ENCODE data around the gene HOXA1. TPM values are rescaled to one million over a fixed set of nuclear protein-coding genes. Genes with fewer than 3 reads are reported as not detected.

Gene HOXA1
- total RNA-seq, 1 donor from 2014 or later, result 0.55 TPM

DNA sequence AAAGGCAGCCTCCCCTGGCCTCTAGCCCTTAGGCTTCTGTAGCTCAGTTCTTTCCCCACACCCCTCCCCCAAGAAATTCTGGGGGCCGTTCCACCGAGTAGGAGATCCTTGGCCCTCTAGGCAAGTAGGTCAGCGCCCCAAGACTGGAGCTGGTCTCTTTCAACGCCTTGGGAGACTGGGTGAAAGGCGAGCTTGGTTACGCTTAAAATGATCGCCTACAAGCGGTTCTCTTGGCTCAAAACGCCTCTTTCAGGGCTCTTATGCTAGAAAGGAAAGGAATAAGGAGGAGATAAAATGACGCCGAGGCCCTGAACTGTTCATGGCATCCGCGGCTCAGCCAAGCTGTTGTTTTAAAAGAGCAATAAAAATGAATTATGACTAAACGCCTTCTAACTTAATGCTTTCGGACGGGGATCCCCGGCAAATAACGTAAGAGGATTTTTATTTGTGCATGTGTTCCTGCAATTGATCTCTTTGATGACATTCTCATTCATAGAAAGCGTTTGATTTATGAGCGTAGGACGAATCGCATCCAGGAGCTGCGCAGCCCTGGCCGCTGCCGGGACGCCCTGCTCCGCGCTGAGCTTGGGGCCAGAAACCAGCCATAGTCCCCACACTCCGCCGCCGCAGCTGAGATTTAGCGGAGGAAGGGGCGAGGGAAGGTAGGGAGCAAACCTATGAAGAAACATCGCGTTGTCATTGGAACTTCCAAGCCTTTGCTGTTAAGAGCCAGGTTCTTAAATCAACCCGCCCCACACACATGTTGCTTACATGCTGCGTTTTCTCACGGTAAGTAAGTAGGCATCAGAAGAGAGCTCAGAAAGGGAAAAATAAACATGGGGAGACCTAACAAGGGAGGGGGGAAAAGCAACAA is 3.0 kb upstream of the HOXA1 start:
- Mint-ChIP-seq H3K4me1 (peaks cover 46% of the 10 kb centered on the region), H3K4me3 (peak overlapping the region; percentile 15), H3K27me3 (peaks cover 70% of the 10 kb centered on the region), H3K36me3 (ENCODE audit: low read depth) (peaks cover 15% of the 10 kb centered on the region), H3K27ac (no peak overlapping the region), H3K9me3 (no peaks in the 10 kb centered on the region)
- ChIA-PET POLR2A (no interaction called here), CTCF (interaction anchor here (3.7 kb wide), 1 partner anchor 244 kb away, joined by 11 read pairs; no protein-coding TSS in a partner anchor)
- intact Hi-C loops (cut with micrococcal nuclease), result loop anchor here (5.0 kb wide), 8 partner anchors 63 to 1247 kb away; partner anchors contain the start of genes HIBADH, SNX10 and TAX1BP1
- ATAC-seq (ENCODE audit: low read depth), result no peak
- DNase-seq, result no peak
- TF ChIP-seq, protein P1, sequence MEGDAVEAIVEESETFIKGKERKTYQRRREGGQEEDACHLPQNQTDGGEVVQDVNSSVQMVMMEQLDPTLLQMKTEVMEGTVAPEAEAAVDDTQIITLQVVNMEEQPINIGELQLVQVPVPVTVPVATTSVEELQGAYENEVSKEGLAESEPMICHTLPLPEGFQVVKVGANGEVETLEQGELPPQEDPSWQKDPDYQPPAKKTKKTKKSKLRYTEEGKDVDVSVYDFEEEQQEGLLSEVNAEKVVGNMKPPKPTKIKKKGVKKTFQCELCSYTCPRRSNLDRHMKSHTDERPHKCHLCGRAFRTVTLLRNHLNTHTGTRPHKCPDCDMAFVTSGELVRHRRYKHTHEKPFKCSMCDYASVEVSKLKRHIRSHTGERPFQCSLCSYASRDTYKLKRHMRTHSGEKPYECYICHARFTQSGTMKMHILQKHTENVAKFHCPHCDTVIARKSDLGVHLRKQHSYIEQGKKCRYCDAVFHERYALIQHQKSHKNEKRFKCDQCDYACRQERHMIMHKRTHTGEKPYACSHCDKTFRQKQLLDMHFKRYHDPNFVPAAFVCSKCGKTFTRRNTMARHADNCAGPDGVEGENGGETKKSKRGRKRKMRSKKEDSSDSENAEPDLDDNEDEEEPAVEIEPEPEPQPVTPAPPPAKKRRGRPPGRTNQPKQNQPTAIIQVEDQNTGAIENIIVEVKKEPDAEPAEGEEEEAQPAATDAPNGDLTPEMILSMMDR (IDR thresholded peaks at IDR 0.05), result no peak

- H3K4me1 Mint-ChIP-seq, result peaks cover 45% of the 10 kb centered on the region
- intact Hi-C loops (cut with micrococcal nuclease), result loop anchor here (2.0 to 5.0 kb wide), 13 partner anchors 33 to 1246 kb away; partner anchors contain the start of genes HIBADH, HOXA4, SNX10 and TAX1BP1
- peaks cover 66% of the 10 kb centered on the region for H3K27me3 Mint-ChIP-seq
- POLR2A ChIA-PET, result interaction anchor here (1.1 to 1.9 kb wide), 2 partner anchors 33 to 235 kb away, joined by 6 to 16 read pairs; partner anchors contain the start of gene HOXA4
- TF ChIP-seq, protein P1 (IDR thresholded peaks at IDR 0.05), result no peak
- CTCF ChIA-PET, result interaction anchor here (3.7 kb wide), 1 partner anchor 243 kb away, joined by 11 read pairs; no protein-coding TSS in a partner anchor
- no peaks in the 10 kb centered on the region for H3K9me3 Mint-ChIP-seq
- peaks cover 15% of the 10 kb centered on the region for H3K36me3 Mint-ChIP-seq (ENCODE audit: low read depth)
- H3K4me3 Mint-ChIP-seq, result peak overlapping the region; percentile 94
- DNase-seq (no peak), ATAC-seq (ENCODE audit: low read depth) (no peak)
- H3K27ac Mint-ChIP-seq, result no peak overlapping the region
Observed at GRCh38 chr7:27097686-27098577, 2.1 kb upstream of the HOXA1 start.

DNA sequence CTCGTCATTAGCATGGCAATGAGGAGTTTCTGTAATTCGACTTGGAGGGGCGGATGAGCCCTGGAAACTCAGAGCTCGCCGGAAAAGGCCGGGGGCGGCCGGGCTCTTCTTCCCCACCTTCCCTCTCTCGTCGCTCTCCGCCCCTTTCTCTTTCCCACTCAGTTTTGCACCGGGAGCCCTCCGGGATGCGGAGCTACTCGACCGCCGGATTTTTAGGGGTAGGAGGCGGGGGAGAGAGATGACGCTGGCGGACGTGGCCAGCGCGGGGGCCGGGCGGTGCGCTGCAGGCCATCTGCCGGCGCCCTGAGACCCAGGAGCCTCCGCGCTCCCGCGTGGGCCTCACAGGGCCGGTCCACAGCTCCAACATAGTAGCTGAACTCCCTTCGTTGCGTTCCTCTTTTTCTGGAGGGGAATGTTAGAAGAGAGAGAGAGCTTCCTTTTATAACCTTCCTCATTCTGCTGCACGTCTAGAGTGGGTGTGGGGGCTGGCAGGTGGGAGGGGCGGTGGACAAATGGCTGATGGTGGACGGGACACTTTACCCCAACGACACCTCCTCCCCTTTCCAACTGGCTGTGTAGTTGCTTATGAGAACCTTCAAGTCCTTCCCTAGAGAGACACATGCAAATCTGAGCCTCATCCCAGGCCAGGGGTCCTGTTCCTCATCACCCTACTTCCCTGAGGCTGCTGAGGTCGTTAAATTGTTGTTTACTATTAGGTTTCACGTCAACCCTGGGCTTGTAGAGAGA is 1.1 kb upstream of the HOXA1 start:
- peaks cover 36% of the 10 kb centered on the region for H3K4me1 Mint-ChIP-seq
- TF ChIP-seq, protein P1 (IDR thresholded peaks at IDR 0.05), result no peak
- H3K4me3 Mint-ChIP-seq, result peak overlapping the region; percentile 94
- ChIA-PET CTCF (interaction anchor here (3.7 kb wide), 1 partner anchor 242 kb away, joined by 11 read pairs; no protein-coding TSS in a partner anchor), POLR2A (interaction anchor here (1.1 to 1.9 kb wide), 2 partner anchors 34 to 234 kb away, joined by 6 to 16 read pairs; partner anchors contain the start of gene HOXA4)
- H3K36me3 Mint-ChIP-seq (ENCODE audit: low read depth), result peaks cover 15% of the 10 kb centered on the region
- no peaks in the 10 kb centered on the region for H3K9me3 Mint-ChIP-seq
- H3K27me3 Mint-ChIP-seq, result peaks cover 58% of the 10 kb centered on the region
- DNase-seq (no peak), ATAC-seq (ENCODE audit: low read depth) (no peak)
- no peak overlapping the region for H3K27ac Mint-ChIP-seq
- intact Hi-C loops (cut with micrococcal nuclease), result loop anchor here (1.0 to 5.0 kb wide), 14 partner anchors 34 to 1245 kb away; partner anchors contain the start of genes HIBADH, HOXA4, SKAP2 and SNX10

DNA sequence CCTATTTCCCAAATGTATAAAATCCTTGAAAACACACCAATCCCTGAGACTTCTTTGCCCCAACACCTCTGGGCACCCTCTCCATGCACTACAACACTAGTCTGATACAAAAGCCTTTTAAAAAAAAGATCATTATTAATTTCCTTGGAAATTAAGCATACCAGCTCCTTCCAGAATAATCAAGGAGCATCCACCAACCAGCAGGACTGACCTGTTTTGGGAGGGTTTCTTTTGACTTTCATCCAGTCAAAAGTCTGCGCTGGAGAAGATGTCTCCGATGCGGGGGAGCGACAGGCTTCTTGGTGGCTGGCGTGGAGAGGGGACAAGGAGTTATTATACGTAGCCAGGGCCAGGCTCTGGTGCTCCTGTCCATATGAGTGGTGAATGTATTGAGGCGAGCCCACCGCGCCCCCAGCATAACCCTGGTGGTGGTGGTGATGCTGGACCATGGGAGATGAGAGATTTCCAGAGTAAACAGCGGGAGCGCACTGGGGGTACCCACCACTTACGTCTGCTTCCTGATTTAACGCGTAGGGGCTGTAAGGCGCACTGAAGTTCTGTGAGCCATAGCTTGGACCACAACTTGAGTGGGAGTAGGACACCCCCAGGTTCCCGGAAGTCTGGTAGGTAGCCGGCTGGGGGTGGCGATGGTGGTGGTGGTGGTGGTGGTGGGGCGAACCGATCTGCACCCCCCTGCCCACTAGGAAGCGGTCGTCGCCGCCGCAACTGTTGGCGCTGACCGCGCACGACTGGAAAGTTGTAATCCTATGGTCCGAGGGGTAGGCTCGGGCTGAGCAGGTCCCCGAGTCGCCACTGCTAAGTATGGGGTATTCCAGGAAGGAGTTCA is 527 bp downstream of the HOXA1 start:
- H3K9me3 Mint-ChIP-seq, result no peaks in the 10 kb centered on the region
- H3K4me1 Mint-ChIP-seq, result peaks cover 33% of the 10 kb centered on the region
- peak overlapping the region; percentile 94 for H3K4me3 Mint-ChIP-seq
- peak; percentile 12 for ATAC-seq (ENCODE audit: low read depth)
- TF ChIP-seq, protein P1 (IDR thresholded peaks at IDR 0.05), result no peak
- peaks cover 52% of the 10 kb centered on the region for H3K27me3 Mint-ChIP-seq
- H3K36me3 Mint-ChIP-seq (ENCODE audit: low read depth), result peaks cover 15% of the 10 kb centered on the region
- ChIA-PET CTCF (interaction anchor here (1.1 kb wide), 1 partner anchor 55 kb away, joined by 3 read pairs; no protein-coding TSS in a partner anchor), POLR2A (interaction anchor here (0.7 to 0.9 kb wide), 2 partner anchors 232 to 1283 kb away, joined by 3 to 4 read pairs; no protein-coding TSS in a partner anchor)
- H3K27ac Mint-ChIP-seq, result peak overlapping the region; percentile 76
- DNase-seq, result no peak
- intact Hi-C loops (cut with micrococcal nuclease), result loop anchor here (5.0 kb wide), 8 partner anchors 67 to 1243 kb away; partner anchors contain the start of genes HIBADH, SNX10 and TAX1BP1

Measured in activated B cell treated with CpG ODN at 0.5 μM for 24 hours (primary cell).